ENCODE results near the gene INSM2. TPM values are rescaled to one million over a fixed set of nuclear protein-coding genes. Genes with fewer than 3 reads are reported as not detected.

INSM2 gene
- total RNA-seq, 1 donor = not detected

DNA sequence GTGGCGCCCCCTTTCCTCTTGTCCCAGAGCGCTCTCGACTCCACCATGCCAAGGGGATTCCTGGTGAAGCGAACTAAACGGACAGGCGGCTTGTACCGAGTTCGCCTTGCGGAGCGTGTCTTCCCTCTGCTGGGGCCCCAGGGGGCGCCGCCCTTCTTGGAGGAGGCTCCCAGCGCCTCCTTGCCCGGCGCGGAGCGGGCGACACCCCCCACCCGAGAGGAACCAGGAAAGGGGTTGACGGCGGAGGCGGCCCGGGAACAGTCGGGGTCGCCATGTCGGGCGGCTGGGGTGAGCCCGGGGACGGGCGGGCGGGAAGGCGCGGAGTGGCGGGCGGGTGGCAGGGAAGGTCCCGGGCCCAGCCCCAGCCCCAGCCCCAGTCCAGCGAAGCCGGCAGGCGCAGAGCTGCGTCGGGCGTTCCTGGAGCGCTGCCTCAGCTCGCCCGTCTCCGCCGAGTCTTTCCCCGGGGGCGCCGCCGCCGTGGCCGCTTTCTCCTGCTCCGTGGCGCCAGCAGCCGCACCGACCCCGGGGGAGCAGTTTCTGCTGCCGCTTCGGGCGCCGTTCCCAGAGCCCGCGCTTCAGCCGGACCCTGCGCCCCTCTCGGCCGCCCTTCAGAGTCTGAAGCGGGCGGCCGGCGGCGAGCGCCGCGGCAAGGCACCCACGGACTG is 376 bp downstream of the INSM2 start:
- no peak overlapping the region for H2AFZ ChIP-seq (ENCODE audit: low read length)
- TF ChIP-seq, protein P1, sequence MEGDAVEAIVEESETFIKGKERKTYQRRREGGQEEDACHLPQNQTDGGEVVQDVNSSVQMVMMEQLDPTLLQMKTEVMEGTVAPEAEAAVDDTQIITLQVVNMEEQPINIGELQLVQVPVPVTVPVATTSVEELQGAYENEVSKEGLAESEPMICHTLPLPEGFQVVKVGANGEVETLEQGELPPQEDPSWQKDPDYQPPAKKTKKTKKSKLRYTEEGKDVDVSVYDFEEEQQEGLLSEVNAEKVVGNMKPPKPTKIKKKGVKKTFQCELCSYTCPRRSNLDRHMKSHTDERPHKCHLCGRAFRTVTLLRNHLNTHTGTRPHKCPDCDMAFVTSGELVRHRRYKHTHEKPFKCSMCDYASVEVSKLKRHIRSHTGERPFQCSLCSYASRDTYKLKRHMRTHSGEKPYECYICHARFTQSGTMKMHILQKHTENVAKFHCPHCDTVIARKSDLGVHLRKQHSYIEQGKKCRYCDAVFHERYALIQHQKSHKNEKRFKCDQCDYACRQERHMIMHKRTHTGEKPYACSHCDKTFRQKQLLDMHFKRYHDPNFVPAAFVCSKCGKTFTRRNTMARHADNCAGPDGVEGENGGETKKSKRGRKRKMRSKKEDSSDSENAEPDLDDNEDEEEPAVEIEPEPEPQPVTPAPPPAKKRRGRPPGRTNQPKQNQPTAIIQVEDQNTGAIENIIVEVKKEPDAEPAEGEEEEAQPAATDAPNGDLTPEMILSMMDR (IDR thresholded peaks at IDR 0.05; ENCODE audit: extremely low read depth, low read depth, low read length) = no peak
- no peak for DNase-seq (ENCODE audit: insufficient read length, low spot score, missing footprints)
- peak overlapping the region; percentile 83 for H3K4me2 ChIP-seq (ENCODE audit: insufficient read depth, low read length)
- peak overlapping the region; percentile 69 for H3K4me3 ChIP-seq (ENCODE audit: insufficient read depth, low read length)
- peaks cover 14% of the 10 kb centered on the region for H3K4me1 ChIP-seq (ENCODE audit: insufficient read depth, low read length)
- no peaks in the 10 kb centered on the region for H3K9me3 ChIP-seq (ENCODE audit: low read depth, low read length)
- peaks cover 5% of the 10 kb centered on the region for H4K20me1 ChIP-seq (ENCODE audit: insufficient read depth, low read length)
- H3K27me3 ChIP-seq (ENCODE audit: insufficient read depth, low read length) = peaks cover 60% of the 10 kb centered on the region
- no peaks in the 10 kb centered on the region for H3K36me3 ChIP-seq (ENCODE audit: insufficient read depth, low read length)
- H3K79me2 ChIP-seq (ENCODE audit: insufficient read depth, low read length) = no peaks in the 10 kb centered on the region
- no peak overlapping the region for H3K27ac ChIP-seq (ENCODE audit: low read depth, low read length)

DNA sequence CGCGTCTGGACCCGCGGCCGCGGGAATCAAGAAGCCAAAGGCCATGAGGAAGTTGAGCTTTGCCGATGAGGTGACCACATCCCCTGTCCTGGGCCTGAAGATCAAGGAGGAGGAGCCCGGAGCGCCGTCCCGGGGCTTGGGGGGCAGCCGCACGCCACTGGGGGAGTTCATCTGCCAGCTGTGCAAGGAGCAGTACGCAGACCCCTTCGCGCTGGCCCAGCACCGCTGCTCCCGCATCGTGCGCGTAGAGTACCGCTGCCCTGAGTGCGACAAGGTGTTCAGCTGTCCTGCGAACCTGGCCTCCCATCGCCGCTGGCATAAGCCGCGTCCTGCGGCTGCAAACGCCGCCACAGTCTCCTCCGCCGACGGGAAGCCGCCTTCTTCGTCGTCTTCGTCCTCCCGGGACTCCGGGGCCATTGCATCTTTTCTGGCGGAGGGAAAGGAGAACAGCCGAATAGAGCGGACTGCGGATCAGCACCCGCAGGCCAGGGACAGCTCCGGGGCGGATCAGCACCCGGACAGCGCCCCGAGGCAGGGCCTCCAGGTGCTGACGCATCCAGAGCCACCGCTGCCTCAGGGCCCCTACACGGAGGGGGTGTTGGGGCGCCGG is 1.0 kb downstream of the INSM2 start:
- Histone ChIP-seq H3K4me1 (ENCODE audit: insufficient read depth, low read length) (peaks cover 14% of the 10 kb centered on the region), H3K9me3 (ENCODE audit: low read depth, low read length) (no peaks in the 10 kb centered on the region), H3K27ac (ENCODE audit: low read depth, low read length) (no peak overlapping the region), H2AFZ (ENCODE audit: low read length) (no peak overlapping the region), H3K4me3 (ENCODE audit: insufficient read depth, low read length) (peak overlapping the region; percentile 53), H3K27me3 (ENCODE audit: insufficient read depth, low read length) (peaks cover 54% of the 10 kb centered on the region), H3K79me2 (ENCODE audit: insufficient read depth, low read length) (no peaks in the 10 kb centered on the region), H4K20me1 (ENCODE audit: insufficient read depth, low read length) (peaks cover 5% of the 10 kb centered on the region), H3K36me3 (ENCODE audit: insufficient read depth, low read length) (no peaks in the 10 kb centered on the region), H3K4me2 (ENCODE audit: insufficient read depth, low read length) (peak overlapping the region; percentile 79)
- DNase-seq (ENCODE audit: insufficient read length, low spot score, missing footprints) = peak; percentile 95
- TF ChIP-seq, protein P1 (IDR thresholded peaks at IDR 0.05; ENCODE audit: extremely low read depth, low read depth, low read length) = no peak

DNA sequence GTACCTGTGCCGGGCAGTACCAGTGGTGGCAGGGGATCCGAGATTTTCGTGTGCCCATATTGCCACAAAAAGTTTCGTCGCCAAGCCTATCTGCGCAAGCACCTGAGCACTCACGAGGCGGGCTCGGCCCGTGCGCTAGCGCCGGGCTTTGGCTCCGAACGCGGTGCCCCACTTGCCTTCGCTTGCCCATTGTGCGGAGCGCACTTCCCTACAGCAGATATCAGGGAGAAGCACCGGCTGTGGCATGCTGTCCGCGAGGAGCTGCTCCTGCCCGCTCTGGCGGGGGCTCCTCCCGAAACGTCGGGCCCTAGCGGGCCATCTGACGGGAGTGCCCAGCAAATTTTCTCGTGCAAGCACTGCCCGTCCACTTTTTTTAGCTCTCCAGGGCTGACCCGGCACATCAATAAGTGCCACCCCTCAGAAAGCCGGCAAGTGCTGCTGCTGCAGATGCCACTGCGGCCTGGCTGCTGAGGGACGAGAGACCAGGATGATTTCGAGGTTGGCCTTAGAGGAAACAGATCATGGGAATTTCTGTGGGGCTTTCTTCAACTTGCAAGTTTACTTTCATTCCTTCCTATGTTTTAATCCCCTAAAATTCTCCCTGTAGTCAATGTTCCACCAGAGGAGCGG is 1.6 kb downstream of the INSM2 start:
- Histone ChIP-seq H3K4me1 (ENCODE audit: insufficient read depth, low read length) (peaks cover 14% of the 10 kb centered on the region), H3K27me3 (ENCODE audit: insufficient read depth, low read length) (peaks cover 51% of the 10 kb centered on the region), H3K27ac (ENCODE audit: low read depth, low read length) (no peak overlapping the region), H3K4me2 (ENCODE audit: insufficient read depth, low read length) (peak overlapping the region; percentile 79), H3K4me3 (ENCODE audit: insufficient read depth, low read length) (peak overlapping the region; percentile 53), H3K9me3 (ENCODE audit: low read depth, low read length) (no peaks in the 10 kb centered on the region), H3K79me2 (ENCODE audit: insufficient read depth, low read length) (no peaks in the 10 kb centered on the region), H3K36me3 (ENCODE audit: insufficient read depth, low read length) (no peaks in the 10 kb centered on the region), H4K20me1 (ENCODE audit: insufficient read depth, low read length) (peaks cover 5% of the 10 kb centered on the region), H2AFZ (ENCODE audit: low read length) (no peak overlapping the region)
- DNase-seq (ENCODE audit: insufficient read length, low spot score, missing footprints) = peak; percentile 27
- TF ChIP-seq, protein P1 (IDR thresholded peaks at IDR 0.05; ENCODE audit: extremely low read depth, low read depth, low read length) = no peak

DNA sequence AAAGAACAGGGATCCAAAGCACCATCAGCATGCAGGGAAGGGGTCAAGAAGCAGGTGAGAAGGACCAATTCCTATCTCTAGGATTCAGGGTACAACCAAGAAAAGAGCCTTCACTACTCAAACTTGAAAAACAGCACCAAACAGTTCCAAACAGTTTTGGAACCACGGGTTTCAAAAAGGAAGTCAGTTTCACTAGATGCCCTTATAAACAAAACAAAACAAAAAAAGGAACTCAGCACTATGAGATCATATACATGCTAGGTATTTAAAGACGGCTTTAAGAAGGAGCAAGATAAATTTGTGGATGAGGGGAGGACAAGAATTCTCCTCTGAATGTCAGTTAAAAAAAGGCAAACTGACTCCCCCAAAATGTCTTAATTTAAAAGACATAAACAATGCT is 6.0 kb downstream of the INSM2 start:
- Histone ChIP-seq H3K36me3 (ENCODE audit: insufficient read depth, low read length) (no peaks in the 10 kb centered on the region), H3K27me3 (ENCODE audit: insufficient read depth, low read length) (peaks cover 11% of the 10 kb centered on the region), H3K79me2 (ENCODE audit: insufficient read depth, low read length) (no peaks in the 10 kb centered on the region), H3K4me2 (ENCODE audit: insufficient read depth, low read length) (no peak overlapping the region), H3K4me3 (ENCODE audit: insufficient read depth, low read length) (no peak overlapping the region), H3K4me1 (ENCODE audit: insufficient read depth, low read length) (peaks cover 7% of the 10 kb centered on the region), H3K27ac (ENCODE audit: low read depth, low read length) (no peak overlapping the region), H4K20me1 (ENCODE audit: insufficient read depth, low read length) (peaks cover 5% of the 10 kb centered on the region), H3K9me3 (ENCODE audit: low read depth, low read length) (no peaks in the 10 kb centered on the region), H2AFZ (ENCODE audit: low read length) (no peak overlapping the region)
- TF ChIP-seq, protein P1 (IDR thresholded peaks at IDR 0.05; ENCODE audit: extremely low read depth, low read depth, low read length) = no peak
- DNase-seq (ENCODE audit: insufficient read length, low spot score, missing footprints) = no peak
